IPS-NIHi7 (cell line): Measurements from ENCODE around the gene CDHR2.

ENCODE experiments used
- DNase-seq: peaks from one replicate; pipeline ENCODE4 v3.0.0; 2012; ENCODE audit warnings: mixed read lengths; ENCODE audit errors: extremely low spot score

The CDHR2 gene

DNA sequence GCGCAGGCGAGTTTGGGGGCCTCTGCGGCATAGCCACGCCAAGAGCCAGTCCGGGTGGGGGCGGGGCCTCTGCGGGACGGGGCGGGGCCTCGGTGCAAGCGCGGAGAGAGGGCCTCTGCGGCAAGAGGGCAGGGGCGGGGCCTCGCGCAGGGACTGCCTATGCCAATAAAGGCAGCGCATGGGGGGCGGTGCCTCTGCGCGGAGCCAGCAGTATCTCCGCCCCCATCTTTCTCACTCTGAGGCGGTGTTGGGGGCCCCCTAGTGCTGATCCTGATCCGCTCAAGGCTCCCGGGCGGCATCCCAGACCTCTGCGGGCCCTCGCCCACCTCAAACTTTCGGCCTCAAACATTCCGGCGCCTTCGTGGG is 70.0 kb downstream of the CDHR2 start:
- peak; percentile 99 for DNase-seq

DNA sequence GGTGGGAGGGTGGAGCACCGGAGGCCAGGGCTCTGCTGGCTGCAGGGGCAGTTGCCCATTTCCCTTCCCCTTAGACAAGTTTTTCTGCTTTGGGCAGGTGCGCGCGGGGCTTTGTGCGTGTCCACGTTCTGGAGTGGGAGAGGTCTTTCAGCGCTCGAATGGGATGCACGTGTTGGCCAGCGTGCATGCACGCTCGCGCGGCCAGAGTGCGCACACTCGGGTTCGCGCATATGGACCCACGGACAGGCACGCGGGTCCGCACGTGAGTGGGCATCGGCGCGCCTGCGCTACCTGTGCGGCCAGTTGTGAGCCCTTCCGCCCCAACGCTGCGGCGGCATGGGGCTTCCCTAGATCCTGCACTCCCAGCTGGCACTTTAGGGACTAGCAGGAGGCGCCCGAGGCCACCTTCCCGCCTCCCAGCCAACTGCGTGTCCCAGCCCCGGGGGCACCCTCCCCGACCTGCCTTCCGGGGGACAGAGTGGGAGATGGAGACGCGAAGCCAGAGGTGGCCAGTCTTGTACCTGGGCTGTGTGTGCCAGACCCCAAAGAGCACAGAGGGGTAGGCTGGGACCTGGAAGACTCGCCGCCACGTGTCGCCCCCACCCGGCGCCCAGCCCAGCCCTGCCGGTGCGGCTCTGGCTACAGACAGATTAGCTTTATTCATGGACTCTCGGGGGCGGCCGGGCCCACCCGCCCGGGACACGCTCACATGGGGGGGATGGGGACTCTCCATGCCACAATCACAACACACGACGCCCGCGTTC is 70.6 kb downstream of the CDHR2 start:
- DNase-seq = no peak

DNA sequence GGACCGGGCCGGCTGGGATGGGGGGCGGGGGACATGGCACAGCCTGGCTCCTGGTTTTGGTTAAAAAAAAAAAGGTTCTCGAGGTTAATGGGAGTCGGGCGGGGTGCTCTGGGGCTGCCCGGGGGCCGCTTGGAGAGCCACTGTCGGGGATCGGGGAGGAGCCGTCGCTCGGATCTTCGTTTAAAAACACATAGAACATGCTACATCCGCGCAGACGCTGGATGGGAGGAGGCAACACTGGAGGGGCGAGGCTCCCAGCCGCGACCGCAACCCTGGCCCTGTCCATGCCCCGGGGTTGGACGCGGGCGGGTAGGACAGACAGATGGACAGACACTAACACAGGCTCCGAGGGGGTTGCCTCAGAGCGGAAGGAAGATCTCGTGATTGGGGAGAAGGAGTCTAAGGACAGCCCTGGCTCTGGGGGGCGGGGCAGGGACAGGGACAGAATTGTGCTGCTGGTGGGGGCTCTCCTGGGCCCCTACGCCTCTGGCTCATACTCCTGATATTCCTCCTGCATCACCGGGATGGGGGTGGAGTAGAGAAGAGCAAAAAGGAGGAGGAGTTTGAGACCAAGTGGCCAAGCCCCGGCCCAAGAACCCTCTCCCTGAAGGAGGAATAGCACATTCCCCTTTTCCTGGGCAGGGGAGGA is 71.3 kb downstream of the CDHR2 start:
- DNase-seq = no peak

DNA sequence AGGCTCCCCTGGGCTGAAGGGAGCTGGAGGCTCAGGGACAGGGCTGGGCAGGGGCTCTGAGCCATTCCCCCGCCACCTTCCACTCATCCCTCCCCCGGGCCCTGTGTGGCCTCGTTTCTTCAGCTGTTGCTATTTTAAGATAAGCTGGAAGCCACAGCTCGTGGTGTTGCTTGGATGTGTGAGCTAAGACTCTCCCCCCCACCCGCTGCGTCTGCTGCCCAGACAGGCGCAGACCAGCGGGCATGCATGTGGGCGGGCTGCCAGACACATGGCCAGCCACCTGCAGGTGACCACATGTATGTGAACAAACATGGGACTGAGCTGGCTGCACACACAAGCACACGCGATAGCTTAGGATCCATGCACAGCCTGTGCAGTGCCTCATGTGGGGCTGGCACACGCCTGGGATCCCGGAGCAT is 72.5 kb downstream of the CDHR2 start:
- DNase-seq = no peak

DNA sequence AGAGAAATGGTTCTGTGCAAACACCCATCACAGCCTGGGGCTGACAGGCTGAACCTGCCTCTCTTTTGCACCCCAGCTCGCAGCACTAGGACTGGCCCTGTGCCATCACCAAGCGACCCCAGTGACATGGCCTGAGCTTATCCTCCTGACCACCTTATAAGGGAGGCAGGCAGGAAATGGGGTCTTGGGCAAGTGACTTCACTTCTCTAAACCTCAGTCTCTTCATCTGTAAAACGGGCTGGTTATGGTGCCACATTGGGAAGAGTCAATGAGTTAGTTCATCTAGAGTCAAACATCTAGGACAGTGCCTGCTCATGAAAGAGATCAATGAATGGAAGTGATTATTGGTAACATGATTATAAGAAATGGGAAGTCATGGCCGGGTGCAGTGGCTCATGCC is 75.0 kb downstream of the CDHR2 start:
- DNase-seq = no peak

DNA sequence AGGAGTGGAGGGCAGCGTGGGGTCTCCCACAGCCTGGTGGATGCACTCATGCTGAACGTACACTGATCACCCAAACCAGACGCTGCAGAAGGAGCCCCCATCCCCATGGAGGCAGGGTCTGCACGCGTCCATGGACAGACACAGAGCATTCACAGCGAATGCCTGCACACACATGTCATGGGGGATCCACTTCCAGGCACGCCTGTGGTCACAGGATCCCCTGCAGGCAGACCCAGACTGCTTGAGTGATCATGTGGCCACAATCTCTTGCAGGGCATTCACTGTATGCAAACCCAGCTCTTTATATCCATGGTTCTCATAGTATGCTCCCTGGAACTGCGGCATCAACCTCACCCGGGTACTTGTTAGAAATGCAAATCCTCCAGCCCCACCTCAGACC is 75.8 kb downstream of the CDHR2 start:
- no peak for DNase-seq

DNA sequence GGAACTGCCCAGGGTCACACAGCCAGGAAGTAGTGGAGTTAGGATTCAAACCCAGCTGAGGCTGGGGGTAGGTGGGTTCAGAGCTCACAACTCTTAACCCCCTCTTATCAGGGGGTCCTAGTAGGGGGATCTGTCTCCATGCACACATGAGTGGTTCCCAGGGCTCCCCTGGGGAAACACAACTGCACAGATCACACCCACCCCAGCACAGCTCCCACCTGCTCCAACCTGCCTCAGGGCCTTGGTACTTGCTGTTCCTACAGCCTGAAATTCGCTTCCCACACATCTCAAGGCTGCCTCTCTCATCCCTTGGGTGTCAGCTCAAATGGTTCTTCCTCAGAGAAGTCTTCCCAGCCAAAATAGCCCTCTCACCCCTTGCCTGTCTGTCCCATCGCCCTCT is 76.4 kb downstream of the CDHR2 start:
- DNase-seq = no peak

DNA sequence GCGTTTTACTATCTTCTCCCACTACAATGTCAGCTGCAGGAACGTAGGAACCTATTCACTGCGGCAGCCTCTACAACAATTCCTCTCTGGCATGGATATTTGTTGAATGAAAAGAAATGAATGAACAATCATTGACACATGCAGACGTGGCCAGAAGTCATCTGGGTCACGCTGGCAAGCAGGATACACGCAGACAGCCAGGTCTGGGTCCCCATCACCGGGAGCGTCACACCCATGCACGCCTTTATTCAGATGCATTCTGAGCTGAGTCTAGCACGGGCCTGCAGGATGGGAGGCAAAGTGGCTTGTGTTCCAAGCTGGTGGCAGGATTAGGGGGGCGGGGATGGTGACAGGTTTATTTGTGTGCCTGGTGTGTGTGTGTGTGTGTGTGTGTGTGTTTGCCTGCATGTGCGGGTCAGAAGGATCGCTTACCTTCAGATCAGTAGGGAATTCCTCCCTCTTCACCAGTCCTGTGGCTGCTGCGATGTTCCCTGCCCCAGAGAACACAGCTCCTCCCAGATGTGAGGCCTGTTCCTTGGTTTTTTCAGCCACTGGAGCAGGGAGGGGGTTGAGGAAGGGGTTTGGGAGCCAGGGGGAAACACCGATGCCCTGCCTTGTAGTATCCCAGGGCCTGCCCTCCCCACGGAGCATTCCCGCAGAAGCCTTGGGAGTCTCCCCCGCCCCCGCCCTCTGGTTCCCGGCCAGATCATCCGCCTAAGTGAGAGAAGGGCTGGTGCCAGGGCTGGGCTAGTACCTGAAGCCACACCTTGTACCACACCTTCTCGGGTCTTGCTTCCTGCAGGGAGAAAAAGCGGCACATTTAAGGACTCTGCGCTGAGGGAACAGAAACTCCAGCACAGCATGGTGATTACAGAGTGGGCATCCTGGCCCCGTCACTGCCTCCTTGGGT is 77.1 kb downstream of the CDHR2 start:
- no peak for DNase-seq

DNA sequence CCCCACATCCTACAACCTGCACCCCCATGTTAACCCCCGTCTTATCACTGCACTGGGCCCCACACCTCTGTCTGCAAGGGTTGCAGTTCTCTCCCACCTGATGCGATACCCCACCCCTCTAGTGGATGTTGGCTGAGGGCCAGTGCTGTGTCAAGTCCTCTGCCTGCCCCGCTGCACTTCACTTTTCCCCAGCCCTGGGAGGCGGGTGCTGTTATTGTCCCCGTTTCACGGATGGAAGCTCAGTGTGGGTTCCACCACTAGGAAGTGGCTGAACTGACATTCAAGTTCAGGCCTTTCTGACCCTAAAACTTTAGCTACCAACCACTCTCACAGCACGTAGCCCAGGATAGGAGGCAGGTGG is 77.7 kb downstream of the CDHR2 start:
- no peak for DNase-seq

DNA sequence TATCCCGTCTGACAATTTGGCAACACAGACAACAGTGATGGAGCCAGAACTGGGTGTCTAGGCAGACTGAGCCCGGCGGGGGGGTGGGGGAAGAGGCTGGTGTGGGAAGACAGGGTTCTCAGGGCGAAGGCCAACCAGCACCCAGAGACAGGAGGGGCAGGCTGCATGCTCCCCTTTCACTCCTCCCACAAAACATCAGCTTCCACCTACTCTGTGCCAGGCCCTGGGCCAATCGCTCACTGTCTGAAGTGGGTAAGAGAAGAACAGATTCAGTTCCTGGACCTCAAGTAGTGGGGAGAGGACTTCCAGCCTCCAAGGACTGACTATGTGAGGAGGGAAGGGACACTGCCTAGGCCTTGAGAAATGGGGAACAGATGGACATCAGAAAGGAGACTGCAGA is 78.4 kb downstream of the CDHR2 start:
- no peak for DNase-seq

DNA sequence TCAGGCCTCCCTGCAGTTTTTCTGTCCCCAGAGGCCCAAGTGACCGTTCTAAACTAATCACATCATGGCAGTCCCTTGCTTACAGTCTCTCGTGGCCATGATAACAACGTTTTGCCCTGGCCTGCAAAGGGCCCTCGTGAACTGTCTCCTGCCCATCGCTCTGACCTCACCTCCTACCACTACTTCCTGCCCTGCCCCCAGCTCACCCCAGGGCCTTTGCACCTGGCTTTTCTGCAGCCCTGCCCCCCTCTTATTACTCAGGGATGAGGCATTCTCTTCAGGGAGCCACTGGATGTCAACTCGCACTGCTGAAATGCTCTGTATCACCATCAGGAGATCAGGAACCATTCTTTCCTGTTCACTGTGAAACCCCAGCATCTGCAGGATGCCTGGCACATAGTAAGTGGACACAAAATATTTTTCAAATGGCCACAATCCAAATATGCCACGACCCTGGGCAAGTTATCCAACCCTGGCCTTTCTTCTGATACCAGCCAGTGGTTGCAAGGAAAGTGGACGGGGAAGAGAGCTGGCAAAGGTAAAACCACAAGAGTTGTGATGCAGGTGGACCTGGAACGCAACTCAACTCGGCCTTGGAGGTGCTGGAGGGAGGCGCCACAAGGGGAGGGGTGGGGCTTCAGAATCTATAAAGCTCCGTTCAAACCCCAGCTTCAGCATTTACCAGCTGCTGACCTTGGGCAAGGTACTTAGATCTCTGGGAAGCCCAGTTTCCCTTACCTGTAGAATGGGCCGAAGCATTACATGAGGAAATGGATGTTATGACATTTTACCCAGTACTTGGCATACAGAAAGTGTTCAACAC is 79.5 kb downstream of the CDHR2 start:
- DNase-seq = no peak

DNA sequence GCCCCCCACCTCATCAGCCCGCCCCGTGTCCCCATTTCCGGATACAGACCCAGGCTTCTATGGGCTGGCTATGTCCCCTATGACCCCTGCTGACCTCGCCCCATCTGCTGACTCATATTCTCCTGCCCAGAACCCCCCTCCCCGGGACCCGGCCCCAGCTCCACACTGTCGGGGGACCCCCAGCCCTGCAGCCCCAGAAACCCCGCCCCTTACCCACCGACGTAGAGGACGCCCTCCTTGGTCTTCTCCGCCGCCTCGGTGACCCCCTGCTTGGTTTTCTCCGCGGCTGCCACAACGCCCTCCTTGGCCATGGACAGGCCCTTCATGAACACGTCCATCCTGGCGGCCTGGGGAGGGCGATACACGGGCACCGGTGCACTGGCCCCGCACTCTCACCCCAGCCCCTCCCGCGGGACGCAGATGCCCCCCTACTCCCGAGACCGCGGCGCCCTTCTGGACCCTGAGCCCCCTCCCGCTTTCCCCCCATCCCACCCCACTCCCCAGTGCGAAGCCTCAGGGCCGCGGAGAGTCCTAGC is 80.2 kb downstream of the CDHR2 start:
- DNase-seq = no peak

DNA sequence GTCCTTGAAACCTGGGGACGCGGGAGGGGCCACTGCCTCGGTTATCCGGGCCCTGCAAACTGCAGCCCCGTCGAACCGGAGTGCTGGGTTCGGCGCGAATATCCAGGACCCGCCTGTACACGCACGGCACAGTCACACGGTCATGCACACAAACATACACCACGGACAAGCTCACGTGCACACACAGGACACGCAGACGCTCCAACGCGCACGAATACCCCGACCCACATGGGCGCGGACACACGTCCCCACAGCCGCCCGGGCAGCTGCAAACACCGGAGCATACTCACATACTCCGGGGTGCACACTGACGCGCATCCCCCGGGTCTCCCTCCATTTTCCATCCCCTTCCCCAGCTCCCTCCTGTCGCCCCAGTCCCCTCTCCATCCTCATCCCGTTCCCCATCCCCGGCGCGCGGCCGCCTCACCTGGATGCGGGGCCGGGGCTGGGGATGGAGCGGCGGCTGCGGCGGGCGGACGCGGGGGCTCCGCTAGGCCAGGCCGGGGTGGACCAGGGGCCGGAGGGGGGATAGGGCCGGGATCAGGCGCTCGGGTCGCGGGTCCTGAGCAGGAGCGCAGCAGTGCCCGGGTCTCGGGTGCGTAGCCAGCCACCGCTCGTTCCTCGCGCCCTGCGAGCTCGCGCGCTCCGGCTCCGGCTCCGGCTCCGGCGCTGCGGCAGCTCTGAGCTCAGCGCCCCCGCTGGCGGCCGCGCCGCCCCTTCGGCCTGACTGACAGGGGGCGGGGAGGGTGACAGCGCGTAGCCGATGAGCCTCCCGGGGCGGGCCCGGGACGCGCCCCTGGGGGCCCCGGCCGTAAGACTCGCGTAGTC is 80.9 kb downstream of the CDHR2 start, which contains the start of the genes EIF4E1B and SNCB:
EIF4E1B (plus strand) TSS at position 823 of the 828 bp plus-strand sequence. CDS start 12,113 bp downstream, outside the sequence.
SNCB (minus strand) TSS at position 682 of the 828 bp plus-strand sequence. CDS start 880 bp downstream, outside the sequence.
- DNase-seq = peak; percentile 79

DNA sequence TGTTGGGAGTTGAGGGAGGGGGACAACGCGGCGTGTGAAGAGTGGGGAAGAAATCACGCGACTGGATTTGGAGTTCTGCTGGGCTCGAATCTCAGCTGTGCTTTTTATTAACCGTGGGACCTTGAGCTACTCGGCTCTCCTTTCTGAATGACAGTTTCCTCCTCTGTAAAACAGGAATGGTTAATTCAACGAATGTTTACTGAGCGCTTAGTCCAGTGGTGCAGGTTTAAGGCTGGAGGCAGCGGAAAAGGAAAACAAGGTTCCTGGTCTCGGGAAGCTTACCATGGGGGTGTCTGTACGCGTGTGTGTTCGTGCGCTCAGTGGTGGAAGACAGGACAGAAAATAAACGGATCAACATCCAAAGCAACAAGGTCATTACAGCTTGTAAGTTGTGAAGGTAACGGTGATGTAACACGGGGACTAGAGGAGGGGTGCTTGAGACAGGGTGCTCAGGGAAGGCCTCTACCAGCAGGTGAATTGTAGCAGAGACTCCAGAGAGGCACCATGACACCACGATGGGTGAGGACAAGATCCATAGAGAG is 81.6 kb downstream of the CDHR2 start:
- DNase-seq = no peak

DNA sequence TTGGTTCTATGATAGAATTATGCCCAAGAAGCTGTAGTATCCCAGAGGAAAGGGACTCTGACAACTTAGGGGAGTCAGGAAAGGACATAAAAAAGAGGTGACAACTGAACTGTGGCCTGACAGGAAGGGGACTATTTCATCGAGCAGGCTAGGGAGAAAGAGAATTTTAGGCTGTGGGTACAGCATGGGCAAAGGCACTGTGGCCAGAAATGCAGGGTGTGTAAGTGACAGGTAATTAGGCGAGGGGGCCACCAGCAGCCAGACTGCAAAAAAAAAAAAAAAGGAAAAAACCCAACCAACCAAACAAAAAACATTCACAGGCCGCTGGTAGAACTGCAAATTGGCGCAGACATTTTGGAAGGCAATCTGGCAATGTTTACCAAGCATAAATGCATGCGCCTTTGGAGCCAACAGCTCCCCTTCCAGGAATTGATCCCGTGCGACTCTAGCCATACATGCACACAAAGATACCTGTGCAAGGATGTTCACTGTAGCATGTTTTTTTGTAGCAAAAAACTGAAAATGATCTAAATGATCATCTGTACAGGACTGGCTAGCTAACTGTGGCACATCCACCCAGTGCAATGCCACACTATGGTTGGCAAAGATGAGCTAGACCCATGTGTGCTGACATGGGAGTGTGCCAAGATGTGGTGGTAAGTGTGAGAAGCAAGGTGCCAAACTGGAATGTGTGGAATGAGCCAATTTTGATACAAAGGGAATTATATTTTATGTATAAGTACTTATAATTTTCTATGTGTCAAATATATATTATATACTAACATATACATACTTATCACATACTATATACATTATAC is 82.5 kb downstream of the CDHR2 start:
- DNase-seq = no peak

DNA sequence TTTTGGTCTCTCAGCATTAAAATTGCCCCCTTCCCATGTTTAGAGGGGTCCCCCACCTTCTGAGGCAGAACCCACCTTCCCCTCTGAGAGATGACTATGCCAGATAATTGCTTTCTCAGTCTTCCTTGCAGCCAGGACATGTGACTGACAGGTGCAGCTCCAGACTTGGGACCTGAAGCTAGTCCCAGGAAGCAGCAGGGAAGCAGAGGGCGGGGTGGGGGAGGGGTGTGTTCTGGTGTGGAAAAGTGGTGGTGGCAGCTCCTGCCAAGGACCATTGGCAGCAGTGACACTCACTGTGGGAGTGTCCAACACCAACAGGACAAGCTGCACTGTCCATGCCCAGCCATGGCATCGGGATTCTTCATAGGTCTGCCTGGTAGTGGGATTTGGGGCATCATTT is 83.6 kb downstream of the CDHR2 start:
- no peak for DNase-seq

DNA sequence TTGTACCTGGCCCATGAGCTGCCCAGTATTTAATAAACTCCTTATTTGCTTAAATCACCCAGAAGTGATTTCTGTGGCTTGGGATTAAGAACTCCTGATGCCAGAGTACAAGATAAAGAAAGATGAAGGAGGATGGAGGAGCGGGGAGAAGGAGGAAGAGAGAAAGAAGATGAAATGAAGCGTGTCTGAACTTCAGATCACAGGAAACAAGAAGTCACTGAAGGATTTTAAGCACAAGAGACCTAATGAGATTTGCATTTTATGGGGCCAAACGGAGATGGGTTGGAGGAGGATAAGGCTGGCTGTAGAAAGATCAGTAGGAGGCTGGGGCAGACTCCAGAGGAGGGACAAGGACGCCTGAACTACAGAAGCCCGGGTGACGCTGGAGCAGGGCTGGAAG is 84.5 kb downstream of the CDHR2 start:
- no peak for DNase-seq

DNA sequence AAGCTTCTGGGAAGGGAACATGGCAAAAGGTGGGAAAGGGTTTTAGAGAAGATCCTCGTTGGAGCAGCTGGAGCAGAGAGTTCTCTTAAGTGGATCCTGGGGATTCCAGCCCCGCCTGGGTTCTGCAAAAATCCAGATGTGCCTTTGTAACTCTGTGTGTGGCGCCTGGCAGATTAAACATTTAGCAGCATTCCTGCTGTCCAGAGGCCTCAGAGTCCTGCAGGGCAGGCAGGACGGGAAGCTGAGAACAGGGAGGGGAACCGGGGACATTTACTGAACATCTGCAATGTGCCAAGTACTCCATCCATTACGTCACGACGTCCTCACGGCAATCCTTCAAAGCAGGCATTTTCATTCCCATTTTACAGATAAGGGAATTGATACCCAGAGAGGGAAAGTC is 87.3 kb downstream of the CDHR2 start:
- no peak for DNase-seq

DNA sequence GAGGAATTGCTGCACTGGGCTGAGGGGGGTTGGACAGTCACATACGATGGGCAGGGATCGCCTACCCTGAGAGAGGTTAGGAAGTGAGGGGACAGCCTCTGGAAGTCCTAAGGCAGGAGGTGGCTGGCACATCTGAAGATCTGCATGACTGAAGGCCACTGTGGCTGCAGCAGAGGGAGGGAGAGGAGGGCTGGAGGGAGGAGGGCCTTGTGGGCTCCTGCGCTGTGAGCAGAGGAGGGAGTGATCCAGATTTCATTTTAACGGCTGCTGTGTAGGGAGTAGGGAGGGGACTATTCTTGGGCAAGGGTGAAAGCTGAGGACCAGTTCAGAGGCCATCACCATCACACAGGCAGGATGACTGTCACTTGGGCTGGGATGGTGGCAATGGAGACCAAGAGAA is 88.4 kb downstream of the CDHR2 start:
- DNase-seq = no peak
